Activated CD4-positive, alpha-beta T cell treated with anti-CD3 and anti-CD28 coated beads, Interleukin-2, amount 50 U/mL, for 1 hour (primary cell): ENCODE measurements around the gene SLC20A1.
"Not testable (repeated sequence)": the region's sequence is repeated elsewhere in the genome, so short reads cannot be mapped to it uniquely, and the experiment has no call there.

Source experiments
- DNase-seq: peaks from one replicate; pipeline ENCODE4 v3.0.0-alpha.2; 2020

Gene SLC20A1

GRCh38 chr2:112684415-112684775, 38.7 kb downstream of the SLC20A1 start:
- DNase-seq = no peak

- DNase-seq = no peak
Measured at GRCh38 chr2:112685271-112685884, 39.6 kb downstream of the SLC20A1 start.

GRCh38 chr2:112686348-112687217, 40.8 kb downstream of the SLC20A1 start:
- no peak for DNase-seq

- no peak for DNase-seq
Measured at GRCh38 chr2:112687522-112687921, 41.8 kb downstream of the SLC20A1 start.

GRCh38 chr2:112688086-112688880, 42.5 kb downstream of the SLC20A1 start:
- DNase-seq = no peak

- DNase-seq = peak; percentile 63
Measured at GRCh38 chr2:112690853-112691401, 45.2 kb downstream of the SLC20A1 start.

- no peak for DNase-seq
Measured at GRCh38 chr2:112691881-112692281, 46.1 kb downstream of the SLC20A1 start.

- DNase-seq = peak; percentile 28
Measured at GRCh38 chr2:112692495-112692911, 46.8 kb downstream of the SLC20A1 start.

- DNase-seq = no peak
Measured at GRCh38 chr2:112692918-112693317, 47.2 kb downstream of the SLC20A1 start.

- DNase-seq = no peak
Measured at GRCh38 chr2:112693596-112693995, 47.9 kb downstream of the SLC20A1 start.

- DNase-seq = no peak
Measured at GRCh38 chr2:112694182-112694581, 48.4 kb downstream of the SLC20A1 start.

GRCh38 chr2:112698834-112699515, 53.2 kb downstream of the SLC20A1 start:
- no peak for DNase-seq

GRCh38 chr2:112699984-112700667, 54.4 kb downstream of the SLC20A1 start:
- no peak for DNase-seq

GRCh38 chr2:112701052-112701451, 55.3 kb downstream of the SLC20A1 start:
- DNase-seq = no peak

- DNase-seq = no peak
Measured at GRCh38 chr2:112703684-112704083, 57.9 kb downstream of the SLC20A1 start.

GRCh38 chr2:112705575-112705974, 59.8 kb downstream of the SLC20A1 start:
- DNase-seq = no peak

GRCh38 chr2:112706170-112706664, 60.5 kb downstream of the SLC20A1 start:
- no peak for DNase-seq

- DNase-seq = not testable (repeated sequence)
Measured at GRCh38 chr2:112706947-112707346, 61.2 kb downstream of the SLC20A1 start.

GRCh38 chr2:112708968-112709367, 63.2 kb downstream of the SLC20A1 start:
- no peak for DNase-seq

GRCh38 chr2:112709703-112710102, 64.0 kb downstream of the SLC20A1 start:
- DNase-seq = no peak

- no peak for DNase-seq
Measured at GRCh38 chr2:112710956-112711750, 65.4 kb downstream of the SLC20A1 start.
